ENCODE results near the gene TAF5. TPM values are rescaled to one million over a fixed set of nuclear protein-coding genes. Genes with fewer than 3 reads are reported as not detected.

The TAF5 gene
- total and polyA plus RNA-seq, 12 donors = 1.5 to 6.4 (median 3.4) TPM

DNA sequence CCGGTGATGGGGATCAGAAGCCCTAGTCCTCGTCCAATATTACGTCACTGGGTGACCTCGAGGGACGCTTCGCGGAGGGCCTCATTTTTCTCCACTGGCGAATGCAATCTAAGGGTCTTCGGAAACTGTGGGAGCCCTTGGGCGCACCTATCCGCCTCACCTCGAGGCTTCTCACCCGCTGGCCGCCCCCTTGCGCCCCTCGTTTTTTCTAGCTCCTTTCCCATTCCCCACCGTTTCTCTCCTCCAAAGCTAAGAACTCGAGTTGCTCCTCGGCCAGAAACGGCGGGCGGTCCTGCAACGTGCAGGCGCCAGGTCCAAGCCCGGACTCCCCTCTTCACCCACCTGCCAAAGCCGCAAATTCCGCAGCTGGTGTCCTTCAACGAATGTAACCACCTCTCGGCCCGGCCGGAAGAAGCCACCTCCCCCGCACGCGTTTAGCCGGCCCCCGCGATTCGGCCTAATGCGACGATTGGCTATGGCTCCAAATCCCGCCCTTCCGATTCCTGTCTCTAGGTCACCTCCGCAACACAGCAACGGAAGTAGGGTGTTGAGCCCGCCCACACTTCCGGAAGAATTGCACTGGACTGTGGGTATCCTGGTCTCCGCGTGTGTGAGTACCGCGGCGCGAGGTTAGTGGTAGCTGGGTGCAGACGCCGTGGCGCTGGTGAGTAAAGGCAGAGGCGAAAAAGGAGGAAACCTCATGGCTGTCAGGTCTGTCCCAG lies 28.5 kb downstream of the TAF5 start, which contains the start of the genes ATP5MK and PDCD11:
Gene ATP5MK (minus strand): TSS at position 409 of the 722 bp plus-strand sequence. CDS start 4,018 bp downstream, outside the sequence.
Gene PDCD11 (plus strand): TSS at position 560 of the 722 bp plus-strand sequence. CDS start 1,801 bp downstream, outside the sequence.
- peak; percentile 31 to 83 for TF ChIP-seq POLR2A (IDR thresholded peaks at IDR 0.05)
- TF ChIP-seq, protein P1, sequence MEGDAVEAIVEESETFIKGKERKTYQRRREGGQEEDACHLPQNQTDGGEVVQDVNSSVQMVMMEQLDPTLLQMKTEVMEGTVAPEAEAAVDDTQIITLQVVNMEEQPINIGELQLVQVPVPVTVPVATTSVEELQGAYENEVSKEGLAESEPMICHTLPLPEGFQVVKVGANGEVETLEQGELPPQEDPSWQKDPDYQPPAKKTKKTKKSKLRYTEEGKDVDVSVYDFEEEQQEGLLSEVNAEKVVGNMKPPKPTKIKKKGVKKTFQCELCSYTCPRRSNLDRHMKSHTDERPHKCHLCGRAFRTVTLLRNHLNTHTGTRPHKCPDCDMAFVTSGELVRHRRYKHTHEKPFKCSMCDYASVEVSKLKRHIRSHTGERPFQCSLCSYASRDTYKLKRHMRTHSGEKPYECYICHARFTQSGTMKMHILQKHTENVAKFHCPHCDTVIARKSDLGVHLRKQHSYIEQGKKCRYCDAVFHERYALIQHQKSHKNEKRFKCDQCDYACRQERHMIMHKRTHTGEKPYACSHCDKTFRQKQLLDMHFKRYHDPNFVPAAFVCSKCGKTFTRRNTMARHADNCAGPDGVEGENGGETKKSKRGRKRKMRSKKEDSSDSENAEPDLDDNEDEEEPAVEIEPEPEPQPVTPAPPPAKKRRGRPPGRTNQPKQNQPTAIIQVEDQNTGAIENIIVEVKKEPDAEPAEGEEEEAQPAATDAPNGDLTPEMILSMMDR (IDR thresholded peaks at IDR 0.05) = peak in 1 of 6 experiments; percentile 9
- no peaks in the 10 kb centered on the region for H3K27me3 ChIP-seq
- H3K4me3 ChIP-seq = peak within 1 kb of the TSS; percentile 36 to 90 (median 81)
- peaks cover 0 to 32% of the 10 kb centered on the region in 2 donors for H3K36me3 ChIP-seq (replicated peaks in 1 of 2)
- intact Hi-C loops (cut with DNase I) = no loop called here
- no peaks in the 10 kb centered on the region for H3K9me3 ChIP-seq (replicated peaks in 1 of 3)
- 0 to 1% (median 0%) methylated on average over 25 to 56 of the region's 56 CpGs for WGBS, 4 donors
- peaks cover 20 to 39% of the 10 kb centered on the region in 2 donors for H3K4me1 ChIP-seq (replicated peaks in 1 of 2)
- DNase-seq = peak; percentile 96 to 99 (median 98)
- peak within 1 kb of the TSS; percentile 74 to 90 (median 86) for H3K27ac ChIP-seq

DNA sequence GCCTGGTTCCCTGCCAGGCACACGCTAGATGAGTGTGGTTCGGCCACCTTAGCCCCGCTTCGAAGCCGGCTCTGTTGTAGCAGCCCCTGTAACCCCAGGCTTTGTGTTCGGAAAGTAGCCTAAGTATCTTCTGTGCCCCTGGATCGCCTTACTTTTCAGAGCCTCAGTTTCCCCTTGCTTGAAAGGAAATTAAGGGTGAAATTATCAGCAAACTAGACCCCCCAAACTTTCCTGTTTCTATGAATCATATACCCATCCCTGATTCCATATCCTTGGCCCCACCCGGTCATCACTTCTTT lies 29.0 kb downstream of the TAF5 start:
- Histone ChIP-seq H3K4me1 (replicated peaks in 1 of 2) (peaks cover 20 to 39% of the 10 kb centered on the region in 2 donors), H3K27ac (peak overlapping the region in 4 of 5 donors; percentile 41 to 90 (median 87)), H3K9me3 (replicated peaks in 1 of 3) (no peaks in the 10 kb centered on the region), H3K36me3 (replicated peaks in 1 of 2) (peaks cover 0 to 31% of the 10 kb centered on the region in 2 donors), H3K4me3 (peak overlapping the region; percentile 36 to 83 (median 62)), H3K27me3 (no peaks in the 10 kb centered on the region)
- 0 to 1% (median 0%) methylated on average over 8 of the region's 8 CpGs for WGBS, 4 donors
- TF ChIP-seq, protein P1 (IDR thresholded peaks at IDR 0.05) = no peak
- TF ChIP-seq POLR2A (IDR thresholded peaks at IDR 0.05) = no peak
- no peak for DNase-seq
- intact Hi-C loops (cut with DNase I) = no loop called here

DNA sequence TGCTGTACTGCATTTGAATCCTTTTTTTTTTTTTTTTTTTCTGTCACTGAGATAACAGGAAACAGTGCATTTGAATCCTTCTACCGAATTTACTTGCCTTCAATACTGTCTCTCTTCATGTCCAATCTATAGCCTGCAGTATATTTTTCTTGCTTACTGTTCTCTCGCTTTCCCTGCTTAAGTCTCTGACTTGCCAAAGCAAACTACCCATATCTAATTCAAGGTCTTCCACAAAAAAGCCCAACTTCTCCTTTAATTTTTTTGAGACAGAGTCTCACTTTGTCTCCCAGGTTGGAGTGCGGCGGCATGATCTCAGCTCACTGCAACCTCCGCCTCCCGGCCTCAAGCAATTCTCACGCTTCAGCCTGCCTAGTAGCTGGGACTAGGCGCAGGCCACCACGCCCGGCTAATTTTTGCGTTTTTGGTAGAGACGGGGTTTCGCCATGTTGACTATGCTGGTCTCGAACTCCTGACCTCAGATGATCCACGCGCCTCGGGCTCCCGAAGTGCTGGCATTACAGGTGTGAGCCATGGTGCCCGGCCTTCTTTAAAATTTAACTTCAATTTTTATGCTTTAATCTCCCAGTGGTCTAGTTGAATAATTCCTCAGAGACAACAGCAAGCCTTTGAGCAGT lies 29.5 kb downstream of the TAF5 start:
- Histone ChIP-seq H3K4me1 (replicated peaks in 1 of 2) (peaks cover 20 to 39% of the 10 kb centered on the region in 2 donors), H3K27ac (no peak overlapping the region), H3K36me3 (replicated peaks in 1 of 2) (peaks cover 0 to 27% of the 10 kb centered on the region in 2 donors), H3K27me3 (no peaks in the 10 kb centered on the region), H3K4me3 (peak overlapping the region in 3 of 4 donors; percentile 36 to 83 (median 79)), H3K9me3 (replicated peaks in 1 of 3) (no peaks in the 10 kb centered on the region)
- DNase-seq = peak in 2 of 7 donors; percentile 13 to 25
- WGBS, 4 donors = 44 to 68% (median 53%) methylated on average over 19 of the region's 19 CpGs
- intact Hi-C loops (cut with DNase I) = no loop called here
- TF ChIP-seq, protein P1 (IDR thresholded peaks at IDR 0.05) = no peak
- no peak for TF ChIP-seq POLR2A (IDR thresholded peaks at IDR 0.05)

DNA sequence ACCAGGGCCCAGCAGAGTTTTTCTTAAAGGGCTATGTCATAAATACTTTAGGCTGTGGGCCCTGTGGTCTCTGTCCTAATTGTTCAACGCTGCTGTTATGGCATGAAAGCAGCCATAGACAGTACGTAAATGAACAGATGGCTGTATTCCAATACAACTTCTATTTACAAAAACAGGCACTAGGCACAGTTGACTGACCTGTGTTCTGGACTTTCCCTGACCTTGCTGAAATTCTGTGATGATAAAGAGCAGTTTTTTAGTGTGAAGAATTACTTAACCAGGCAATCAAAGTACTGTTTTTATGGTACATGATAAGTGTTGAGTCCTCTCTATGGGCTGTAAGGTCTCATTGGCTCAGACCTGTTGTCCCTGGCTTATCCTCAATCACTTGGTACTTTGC lies 45.8 kb downstream of the TAF5 start:
- DNase-seq = peak in 1 of 7 donors; percentile 9
- H3K36me3 ChIP-seq (replicated peaks in 1 of 2) = peaks cover 0 to 97% of the 10 kb centered on the region in 2 donors
- WGBS, 4 donors = 77 to 80% (median 77%) methylated on average over 2 of the region's 2 CpGs
- no peaks in the 10 kb centered on the region for H3K9me3 ChIP-seq (replicated peaks in 1 of 3)
- H3K27ac ChIP-seq = no peak overlapping the region
- peaks cover 4 to 8% of the 10 kb centered on the region in 2 donors for H3K4me1 ChIP-seq (replicated peaks in 1 of 2)
- H3K27me3 ChIP-seq = no peaks in the 10 kb centered on the region
- no peak overlapping the region for H3K4me3 ChIP-seq
- intact Hi-C loops (cut with DNase I) = no loop called here
- no peak for TF ChIP-seq POLR2A (IDR thresholded peaks at IDR 0.05)
- TF ChIP-seq, protein P1 (IDR thresholded peaks at IDR 0.05) = no peak
